GM12891 (cell line): ENCODE results near the gene PLEK. TPM values are rescaled to one million over a fixed set of nuclear protein-coding genes. Genes with fewer than 3 reads are reported as not detected.

ENCODE experiments used
- DNase-seq: peaks from one replicate; pipeline ENCODE4 v3.0.0; 2011; ENCODE audit warnings: low spot score; ENCODE audit not compliant: insufficient read length
- FAIRE-seq: peaks from 2 replicates; lab custom pipeline; 2011; peaks lifted over from hg19 to GRCh38; lab: Jason Lieb, UNC
- PAX5 ChIP-seq: IDR thresholded peaks from 2 replicates; pipeline ENCODE4 v1.6.1; 2011; ENCODE audit warnings: low read length, moderate library complexity, mild to moderate bottlenecking; ENCODE audit not compliant: insufficient read depth, severe bottlenecking
- POLR2A ChIP-seq: IDR thresholded peaks from 2 replicates; pipeline ENCODE4 v1.6.1; 2011; ENCODE audit warnings: low read depth, low read length, control low read depth
- POLR2AphosphoS5 ChIP-seq: IDR thresholded peaks from 2 replicates; pipeline ENCODE4 v1.6.1; 2011; ENCODE audit warnings: low read depth, low read length, control low read depth
- POU2F2 ChIP-seq: IDR thresholded peaks from 2 replicates; pipeline ENCODE4 v1.6.1; 2011; ENCODE audit warnings: low read depth, mild to moderate bottlenecking, control low read depth, low read length, moderate library complexity
- SPI1 ChIP-seq: IDR thresholded peaks from 2 replicates; pipeline ENCODE4 v1.6.1; 2011; ENCODE audit warnings: low read depth, low read length, control low read depth
- TAF1 ChIP-seq: IDR thresholded peaks from 2 replicates; pipeline ENCODE4 v1.6.1; 2011; ENCODE audit warnings: low read depth, low read length, control low read depth
- polyA plus RNA-seq: library from polyadenylated mRNA; unstranded; fragments of >200 nt; gene quantifications from one replicate; pipeline ENCODE4 v1.2.1, GENCODE V29; 2012; ENCODE audit warnings: low read depth, missing spikeins, inconsistent platforms; ENCODE audit not compliant: missing spikeins

The PLEK gene
- polyA plus RNA-seq, result 207 TPM

- DNase-seq (no peak), FAIRE-seq (peak; percentile 94)
- TF ChIP-seq PAX5 (no peak), TAF1 (peak; percentile 91), SPI1 (peak; percentile 90), POLR2A (peak; percentile 96), POLR2AphosphoS5 (peak; percentile 96), POU2F2 (peak; percentile 82)
Observed at GRCh38 chr2:68365087-68365486, at the start of gene PLEK. TSS of gene PLEK (plus strand) at chr2:68365282. CDS start at chr2:68365352, 70 bp downstream.

- no peak for TF ChIP-seq POU2F2
- TF ChIP-seq TAF1, result no peak
- TF ChIP-seq PAX5, result no peak
- TF ChIP-seq POLR2A, result no peak
- FAIRE-seq (no peak), DNase-seq (no peak)
Observed at GRCh38 chr2:68316111-68316510, 49.0 kb upstream of the PLEK start.

- no peak for DNase-seq
Observed at GRCh38 chr2:68317971-68318913, 46.8 kb upstream of the PLEK start.

GRCh38 chr2:68318914-68319397, 46.1 kb upstream of the PLEK start:
- FAIRE-seq (no peak), DNase-seq (no peak)
- TF ChIP-seq POLR2AphosphoS5 (no peak), SPI1 (no peak), TAF1 (no peak), POLR2A (no peak), PAX5 (no peak), POU2F2 (no peak)

More at GRCh38 chr2:68317971-68318913, 46.8 kb upstream of the PLEK start:
- TF ChIP-seq TAF1 (no peak), SPI1 (no peak), PAX5 (no peak), POLR2AphosphoS5 (no peak), POU2F2 (no peak)
- no peak for FAIRE-seq

- DNase-seq (peak; percentile 40), FAIRE-seq (no peak)
- no peak for TF ChIP-seq SPI1
Observed at GRCh38 chr2:68319398-68320117, 45.5 kb upstream of the PLEK start, which contains the start of gene CNRIP1. TSS of gene CNRIP1 (minus strand) at chr2:68319949. CDS start at chr2:68319400, 549 bp downstream.

GRCh38 chr2:68320118-68320641, 44.9 kb upstream of the PLEK start:
- TF ChIP-seq POLR2AphosphoS5, result no peak
- TF ChIP-seq POU2F2, result peak; percentile 32; the same call in 1 of the 2 replicates
- DNase-seq, result no peak
- FAIRE-seq, result peak; percentile 51

GRCh38 chr2:68325056-68325455, 40.0 kb upstream of the PLEK start:
- no peak for TF ChIP-seq PAX5
- TF ChIP-seq TAF1, result no peak
- TF ChIP-seq POLR2A, result no peak
- no peak for TF ChIP-seq POLR2AphosphoS5
- FAIRE-seq (no peak), DNase-seq (no peak)

- DNase-seq, result no peak
- no peak for TF ChIP-seq TAF1
- TF ChIP-seq SPI1, result no peak
- TF ChIP-seq POLR2AphosphoS5, result no peak
- no peak for TF ChIP-seq POLR2A
- TF ChIP-seq PAX5, result no peak
- no peak for TF ChIP-seq POU2F2
- no peak for FAIRE-seq
Observed at GRCh38 chr2:68328901-68329300, 36.2 kb upstream of the PLEK start.

GRCh38 chr2:68330691-68331090, 34.4 kb upstream of the PLEK start:
- no peak for FAIRE-seq
- TF ChIP-seq SPI1 (no peak), POU2F2 (no peak), POLR2AphosphoS5 (no peak), TAF1 (no peak)

GRCh38 chr2:68333009-68333408, 32.1 kb upstream of the PLEK start:
- DNase-seq (no peak), FAIRE-seq (no peak)
- TF ChIP-seq POLR2A (no peak), PAX5 (no peak), SPI1 (no peak), POU2F2 (no peak), POLR2AphosphoS5 (no peak), TAF1 (no peak)

More at GRCh38 chr2:68330691-68331090, 34.4 kb upstream of the PLEK start:
- no peak for DNase-seq
